Measurements from ENCODE around the gene TBK1. TPM values are rescaled to one million over a fixed set of nuclear protein-coding genes. Genes with fewer than 3 reads are reported as not detected.

The TBK1 gene
- total RNA-seq, 1 experiment from 2014 or later: 26.2 TPM

DNA sequence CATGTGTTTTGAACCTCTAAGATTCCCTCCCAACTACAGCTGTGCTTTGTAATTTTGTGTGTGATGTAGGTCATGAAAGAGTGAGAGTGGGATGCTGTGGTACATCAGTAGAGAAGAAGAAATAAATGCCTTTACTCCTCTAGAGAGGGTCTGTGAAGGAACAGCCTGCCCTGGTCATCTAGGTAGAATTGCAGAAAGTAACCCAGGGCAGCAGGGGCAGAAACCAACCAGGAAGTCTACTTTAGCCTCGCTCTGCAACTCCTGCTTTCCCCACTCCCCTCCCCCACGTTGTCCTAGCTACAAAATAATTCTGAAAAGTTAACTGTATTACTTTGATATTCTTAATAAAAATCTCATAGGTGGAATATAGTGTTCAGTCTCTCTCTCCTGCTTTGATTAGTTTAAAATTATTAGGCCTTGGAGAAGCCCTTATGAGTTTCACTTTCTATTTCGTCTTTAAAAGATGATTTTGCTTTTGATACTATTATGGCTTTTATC, 7.5 kb downstream of the TBK1 start:
- Histone ChIP-seq H3K79me2 (ENCODE audit: low read depth) (peaks cover 55% of the 10 kb centered on the region), H3K4me2 (no peak overlapping the region), H3K27ac (no peak overlapping the region), H3K27me3 (ENCODE audit: insufficient read depth, low read depth) (no peaks in the 10 kb centered on the region), H3K4me3 (no peak overlapping the region), H3K36me3 (ENCODE audit: low read depth) (peaks cover 27% of the 10 kb centered on the region), H3K4me1 (replicated peaks; ENCODE audit: insufficient read depth) (no peaks in the 10 kb centered on the region), H2AFZ (no peak overlapping the region), H3F3A (ENCODE audit: insufficient read depth, low read depth) (peaks cover 12% of the 10 kb centered on the region; the same call in 1 of the 2 replicates), H3K9me3 (ENCODE audit: insufficient read depth, low read depth) (no peaks in the 10 kb centered on the region), H4K20me1 (ENCODE audit: insufficient read depth) (peaks cover 51% of the 10 kb centered on the region), H3K9me2 (ENCODE audit: insufficient read depth) (no peaks in the 10 kb centered on the region)
- DNase-seq: no peak
- no TSS peak for BruUV-seq (replicated peaks)
- ChIA-PET POLR2A (ENCODE audit: unreplicated experiment) (no interaction called here), CTCF (no interaction called here)
- intact Hi-C loops (cut with micrococcal nuclease; ENCODE audit: unreplicated experiment): loop anchor here (10.0 kb wide), 1 partner anchor 145 kb away; no protein-coding TSS in a partner anchor
- TF ChIP-seq, protein P1, sequence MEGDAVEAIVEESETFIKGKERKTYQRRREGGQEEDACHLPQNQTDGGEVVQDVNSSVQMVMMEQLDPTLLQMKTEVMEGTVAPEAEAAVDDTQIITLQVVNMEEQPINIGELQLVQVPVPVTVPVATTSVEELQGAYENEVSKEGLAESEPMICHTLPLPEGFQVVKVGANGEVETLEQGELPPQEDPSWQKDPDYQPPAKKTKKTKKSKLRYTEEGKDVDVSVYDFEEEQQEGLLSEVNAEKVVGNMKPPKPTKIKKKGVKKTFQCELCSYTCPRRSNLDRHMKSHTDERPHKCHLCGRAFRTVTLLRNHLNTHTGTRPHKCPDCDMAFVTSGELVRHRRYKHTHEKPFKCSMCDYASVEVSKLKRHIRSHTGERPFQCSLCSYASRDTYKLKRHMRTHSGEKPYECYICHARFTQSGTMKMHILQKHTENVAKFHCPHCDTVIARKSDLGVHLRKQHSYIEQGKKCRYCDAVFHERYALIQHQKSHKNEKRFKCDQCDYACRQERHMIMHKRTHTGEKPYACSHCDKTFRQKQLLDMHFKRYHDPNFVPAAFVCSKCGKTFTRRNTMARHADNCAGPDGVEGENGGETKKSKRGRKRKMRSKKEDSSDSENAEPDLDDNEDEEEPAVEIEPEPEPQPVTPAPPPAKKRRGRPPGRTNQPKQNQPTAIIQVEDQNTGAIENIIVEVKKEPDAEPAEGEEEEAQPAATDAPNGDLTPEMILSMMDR (conservative IDR thresholded peaks at IDR 0.05): no peak
- TF ChIP-seq EZH2 (IDR thresholded peaks at IDR 0.05; ENCODE audit: low read depth): no peak

GRCh38 chr12:64461634-64462414, 9.9 kb downstream of the TBK1 start:
- TF ChIP-seq, protein P1 (conservative IDR thresholded peaks at IDR 0.05): no peak
- TF ChIP-seq EZH2 (IDR thresholded peaks at IDR 0.05; ENCODE audit: low read depth): no peak
- Histone ChIP-seq H3K9me3 (ENCODE audit: insufficient read depth, low read depth) (no peaks in the 10 kb centered on the region), H3K79me2 (ENCODE audit: low read depth) (peaks cover 35% of the 10 kb centered on the region), H3K4me1 (replicated peaks; ENCODE audit: insufficient read depth) (no peaks in the 10 kb centered on the region), H3K9me2 (ENCODE audit: insufficient read depth) (no peaks in the 10 kb centered on the region), H4K20me1 (ENCODE audit: insufficient read depth) (peaks cover 33% of the 10 kb centered on the region), H2AFZ (no peak overlapping the region), H3K27me3 (ENCODE audit: insufficient read depth, low read depth) (no peaks in the 10 kb centered on the region), H3K4me3 (no peak overlapping the region), H3K4me2 (no peak overlapping the region), H3F3A (ENCODE audit: insufficient read depth, low read depth) (peaks cover 12% of the 10 kb centered on the region; the same call in 1 of the 2 replicates), H3K36me3 (ENCODE audit: low read depth) (peaks cover 21% of the 10 kb centered on the region), H3K27ac (0 out of 2 replicates have a peak overlapping the region, but pooled peaks have one; percentile 18)
- intact Hi-C loops (cut with micrococcal nuclease; ENCODE audit: unreplicated experiment): no loop called here
- no peak for DNase-seq
- BruUV-seq (replicated peaks): no TSS peak
- CTCF ChIA-PET: no interaction called here
- POLR2A ChIA-PET (ENCODE audit: unreplicated experiment): no interaction called here

- peaks cover 31% of the 10 kb centered on the region for H3K36me3 ChIP-seq (ENCODE audit: low read depth)
These were observed 14.3 kb downstream of the TBK1 start for GRCh38 chr12:64466178-64466577.

More at GRCh38 chr12:64466178-64466577, 14.3 kb downstream of the TBK1 start:
- H3K4me2 ChIP-seq: no peak overlapping the region
- no peak overlapping the region for H3K27ac ChIP-seq
- no peaks in the 10 kb centered on the region for H3K4me1 ChIP-seq (replicated peaks; ENCODE audit: insufficient read depth)
- H3K79me2 ChIP-seq (ENCODE audit: low read depth): peaks cover 4% of the 10 kb centered on the region; the same call in 1 of the 2 replicates
- peaks cover 12% of the 10 kb centered on the region; the same call in 1 of the 2 replicates for H3F3A ChIP-seq (ENCODE audit: insufficient read depth, low read depth)
- no peak overlapping the region for H2AFZ ChIP-seq
- no peak for DNase-seq
- no TSS peak for BruUV-seq (replicated peaks)
- no peaks in the 10 kb centered on the region for H3K9me2 ChIP-seq (ENCODE audit: insufficient read depth)
- intact Hi-C loops (cut with micrococcal nuclease; ENCODE audit: unreplicated experiment): no loop called here
- no peaks in the 10 kb centered on the region for H3K9me3 ChIP-seq (ENCODE audit: insufficient read depth, low read depth)
- peaks cover 11% of the 10 kb centered on the region; the same call in 1 of the 2 replicates for H4K20me1 ChIP-seq (ENCODE audit: insufficient read depth)
- no peaks in the 10 kb centered on the region for H3K27me3 ChIP-seq (ENCODE audit: insufficient read depth, low read depth)
- CTCF ChIA-PET: no interaction called here
- TF ChIP-seq, protein P1 (conservative IDR thresholded peaks at IDR 0.05): no peak
- TF ChIP-seq EZH2 (IDR thresholded peaks at IDR 0.05; ENCODE audit: low read depth): no peak
- no peak overlapping the region for H3K4me3 ChIP-seq
- POLR2A ChIA-PET (ENCODE audit: unreplicated experiment): no interaction called here
